ENCODE measurements around the gene EIF3F. TPM values are rescaled to one million over a fixed set of nuclear protein-coding genes. Genes with fewer than 3 reads are reported as not detected.

Gene EIF3F
- polyA plus RNA-seq, 2 of the 4 experiments (the other 2 are of a cell fraction): 119 to 293 TPM

DNA sequence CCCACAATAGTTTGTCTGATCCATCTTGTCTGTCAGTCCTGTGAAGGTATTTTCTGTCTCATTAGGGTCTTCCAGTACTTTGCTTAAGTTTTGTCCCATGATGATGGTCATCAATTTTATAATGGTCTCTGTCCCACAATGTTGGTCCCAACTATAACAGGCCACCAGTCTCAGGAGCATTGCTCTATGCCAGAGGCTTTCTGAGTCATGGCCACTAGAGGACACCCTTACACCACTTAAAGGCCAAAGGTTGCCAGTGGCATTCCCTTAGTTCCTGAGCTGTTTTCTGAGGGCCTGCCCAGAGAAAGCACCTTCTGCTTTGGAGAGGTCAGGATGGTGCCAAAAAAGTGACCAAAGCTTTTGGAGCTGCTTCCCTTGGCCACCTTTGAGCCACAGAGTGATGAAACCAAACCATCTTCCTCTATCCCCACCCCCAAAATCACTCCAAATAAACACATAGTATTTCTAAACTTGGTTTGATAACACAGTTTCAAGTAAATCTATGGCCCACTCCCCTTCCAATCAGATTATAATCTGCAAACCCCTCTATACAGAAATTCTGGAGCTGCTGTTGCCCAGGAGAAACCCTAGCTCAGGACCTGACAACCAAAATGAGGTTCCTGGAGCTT lies 19.3 kb downstream of the EIF3F start:
- FAIRE-seq (peak; percentile 89), DNase-seq (ENCODE audit: low read depth in 1 of 2, low spot score in 1 of 2) (peak; percentile 66 to 71), ATAC-seq (peak; percentile 91 to 97)
- Histone ChIP-seq H3K4me2 (no peak overlapping the region), H3K9me3 (no peaks in the 10 kb centered on the region), H3K27ac (no peak overlapping the region), H3K4me3 (no peak overlapping the region), H3K4me1 (no peaks in the 10 kb centered on the region)
- ChIA-PET CTCF (interaction anchor here (0.6 to 15.1 kb wide), 41 partner anchors 8 to 1030 kb away, joined by 3 to 626 read pairs (median 5); partner anchors contain the start of genes EIF3F and LMO1), POLR2A (interaction anchor here (1.4 kb wide), 1 partner anchor 93 kb away, joined by 5 read pairs; no protein-coding TSS in a partner anchor)
- peak; percentile 85 for TF ChIP-seq SMC3 (IDR thresholded peaks at IDR 0.05)
- no peak for TF ChIP-seq ZSCAN20 (CRISPR knock-in tag; IDR thresholded peaks at IDR 0.05)
- TF ChIP-seq MAFK (IDR thresholded peaks at IDR 0.05; ENCODE audit: partially characterized antibody): no peak
- TF ChIP-seq RAD21 (conservative IDR thresholded peaks at IDR 0.05 in 1 of 2, IDR thresholded peaks at IDR 0.05 in 1 of 2): peak; percentile 92 to 96
- TF ChIP-seq, protein P1, sequence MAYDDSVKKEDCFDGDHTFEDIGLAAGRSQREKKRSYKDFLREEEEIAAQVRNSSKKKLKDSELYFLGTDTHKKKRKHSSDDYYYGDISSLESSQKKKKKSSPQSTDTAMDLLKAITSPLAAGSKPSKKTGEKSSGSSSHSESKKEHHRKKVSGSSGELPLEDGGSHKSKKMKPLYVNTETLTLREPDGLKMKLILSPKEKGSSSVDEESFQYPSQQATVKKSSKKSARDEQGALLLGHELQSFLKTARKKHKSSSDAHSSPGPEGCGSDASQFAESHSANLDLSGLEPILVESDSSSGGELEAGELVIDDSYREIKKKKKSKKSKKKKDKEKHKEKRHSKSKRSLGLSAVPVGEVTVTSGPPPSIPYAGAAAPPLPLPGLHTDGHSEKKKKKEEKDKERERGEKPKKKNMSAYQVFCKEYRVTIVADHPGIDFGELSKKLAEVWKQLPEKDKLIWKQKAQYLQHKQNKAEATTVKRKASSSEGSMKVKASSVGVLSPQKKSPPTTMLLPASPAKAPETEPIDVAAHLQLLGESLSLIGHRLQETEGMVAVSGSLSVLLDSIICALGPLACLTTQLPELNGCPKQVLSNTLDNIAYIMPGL (CRISPR knock-in tag; IDR thresholded peaks at IDR 0.05; ENCODE audit: borderline replicate concordance): no peak
- TF ChIP-seq TP53 (CRISPR knock-in tag; IDR thresholded peaks at IDR 0.05): no peak
- TF ChIP-seq CEBPB (IDR thresholded peaks at IDR 0.05): no peak
- TF ChIP-seq, protein P2, sequence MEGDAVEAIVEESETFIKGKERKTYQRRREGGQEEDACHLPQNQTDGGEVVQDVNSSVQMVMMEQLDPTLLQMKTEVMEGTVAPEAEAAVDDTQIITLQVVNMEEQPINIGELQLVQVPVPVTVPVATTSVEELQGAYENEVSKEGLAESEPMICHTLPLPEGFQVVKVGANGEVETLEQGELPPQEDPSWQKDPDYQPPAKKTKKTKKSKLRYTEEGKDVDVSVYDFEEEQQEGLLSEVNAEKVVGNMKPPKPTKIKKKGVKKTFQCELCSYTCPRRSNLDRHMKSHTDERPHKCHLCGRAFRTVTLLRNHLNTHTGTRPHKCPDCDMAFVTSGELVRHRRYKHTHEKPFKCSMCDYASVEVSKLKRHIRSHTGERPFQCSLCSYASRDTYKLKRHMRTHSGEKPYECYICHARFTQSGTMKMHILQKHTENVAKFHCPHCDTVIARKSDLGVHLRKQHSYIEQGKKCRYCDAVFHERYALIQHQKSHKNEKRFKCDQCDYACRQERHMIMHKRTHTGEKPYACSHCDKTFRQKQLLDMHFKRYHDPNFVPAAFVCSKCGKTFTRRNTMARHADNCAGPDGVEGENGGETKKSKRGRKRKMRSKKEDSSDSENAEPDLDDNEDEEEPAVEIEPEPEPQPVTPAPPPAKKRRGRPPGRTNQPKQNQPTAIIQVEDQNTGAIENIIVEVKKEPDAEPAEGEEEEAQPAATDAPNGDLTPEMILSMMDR (IDR thresholded peaks at IDR 0.05): peak; percentile 92
- no peak for TF ChIP-seq MYC (IDR thresholded peaks at IDR 0.05; ENCODE audit: borderline replicate concordance, low read length)
- no peak for TF ChIP-seq TFCP2L1 (CRISPR knock-in tag; IDR thresholded peaks at IDR 0.05)

DNA sequence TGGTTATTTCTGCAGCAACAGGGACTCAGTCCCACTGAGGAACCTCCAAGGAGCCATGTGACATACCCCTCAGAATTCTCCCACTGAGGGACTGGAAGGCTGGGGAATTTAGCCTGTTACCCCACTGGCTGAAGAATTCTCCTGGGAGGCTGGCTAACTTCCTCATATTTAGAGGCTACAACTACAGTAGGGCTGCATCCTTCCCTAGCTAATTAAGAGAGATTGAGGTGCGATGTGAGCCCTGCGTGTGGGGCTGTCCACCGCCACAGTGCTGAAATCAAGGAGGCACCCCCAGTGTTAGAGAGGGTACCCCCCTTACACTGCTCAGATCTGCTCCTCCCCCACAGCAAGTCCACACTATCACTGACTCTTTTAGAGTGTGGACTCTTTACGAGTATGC lies 21.1 kb downstream of the EIF3F start:
- no peaks in the 10 kb centered on the region for H3K4me1 ChIP-seq
- no peak overlapping the region for H3K4me3 ChIP-seq
- 66% methylated on average over 4 of the region's 4 CpGs for WGBS (ENCODE audit: missing lambda C conversion rate)
- ChIA-PET POLR2A (no interaction called here), CTCF (interaction anchor here (1.1 to 15.1 kb wide), 5 partner anchors 10 to 87 kb away, joined by 3 to 626 read pairs (median 103); partner anchors contain the start of gene EIF3F)
- ATAC-seq (no peak), DNase-seq (ENCODE audit: low read depth in 1 of 2, low spot score in 1 of 2) (no peak), FAIRE-seq (no peak)
- TF ChIP-seq, protein P3, sequence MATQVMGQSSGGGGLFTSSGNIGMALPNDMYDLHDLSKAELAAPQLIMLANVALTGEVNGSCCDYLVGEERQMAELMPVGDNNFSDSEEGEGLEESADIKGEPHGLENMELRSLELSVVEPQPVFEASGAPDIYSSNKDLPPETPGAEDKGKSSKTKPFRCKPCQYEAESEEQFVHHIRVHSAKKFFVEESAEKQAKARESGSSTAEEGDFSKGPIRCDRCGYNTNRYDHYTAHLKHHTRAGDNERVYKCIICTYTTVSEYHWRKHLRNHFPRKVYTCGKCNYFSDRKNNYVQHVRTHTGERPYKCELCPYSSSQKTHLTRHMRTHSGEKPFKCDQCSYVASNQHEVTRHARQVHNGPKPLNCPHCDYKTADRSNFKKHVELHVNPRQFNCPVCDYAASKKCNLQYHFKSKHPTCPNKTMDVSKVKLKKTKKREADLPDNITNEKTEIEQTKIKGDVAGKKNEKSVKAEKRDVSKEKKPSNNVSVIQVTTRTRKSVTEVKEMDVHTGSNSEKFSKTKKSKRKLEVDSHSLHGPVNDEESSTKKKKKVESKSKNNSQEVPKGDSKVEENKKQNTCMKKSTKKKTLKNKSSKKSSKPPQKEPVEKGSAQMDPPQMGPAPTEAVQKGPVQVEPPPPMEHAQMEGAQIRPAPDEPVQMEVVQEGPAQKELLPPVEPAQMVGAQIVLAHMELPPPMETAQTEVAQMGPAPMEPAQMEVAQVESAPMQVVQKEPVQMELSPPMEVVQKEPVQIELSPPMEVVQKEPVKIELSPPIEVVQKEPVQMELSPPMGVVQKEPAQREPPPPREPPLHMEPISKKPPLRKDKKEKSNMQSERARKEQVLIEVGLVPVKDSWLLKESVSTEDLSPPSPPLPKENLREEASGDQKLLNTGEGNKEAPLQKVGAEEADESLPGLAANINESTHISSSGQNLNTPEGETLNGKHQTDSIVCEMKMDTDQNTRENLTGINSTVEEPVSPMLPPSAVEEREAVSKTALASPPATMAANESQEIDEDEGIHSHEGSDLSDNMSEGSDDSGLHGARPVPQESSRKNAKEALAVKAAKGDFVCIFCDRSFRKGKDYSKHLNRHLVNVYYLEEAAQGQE (IDR thresholded peaks at IDR 0.05): peak; percentile 74
- no peak for TF ChIP-seq ESRRA (IDR thresholded peaks at IDR 0.05; ENCODE audit: borderline replicate concordance, low read length)
- H3K4me2 ChIP-seq: no peak overlapping the region
- no peak overlapping the region for H3K27ac ChIP-seq
- H3K9me3 ChIP-seq: no peaks in the 10 kb centered on the region

DNA sequence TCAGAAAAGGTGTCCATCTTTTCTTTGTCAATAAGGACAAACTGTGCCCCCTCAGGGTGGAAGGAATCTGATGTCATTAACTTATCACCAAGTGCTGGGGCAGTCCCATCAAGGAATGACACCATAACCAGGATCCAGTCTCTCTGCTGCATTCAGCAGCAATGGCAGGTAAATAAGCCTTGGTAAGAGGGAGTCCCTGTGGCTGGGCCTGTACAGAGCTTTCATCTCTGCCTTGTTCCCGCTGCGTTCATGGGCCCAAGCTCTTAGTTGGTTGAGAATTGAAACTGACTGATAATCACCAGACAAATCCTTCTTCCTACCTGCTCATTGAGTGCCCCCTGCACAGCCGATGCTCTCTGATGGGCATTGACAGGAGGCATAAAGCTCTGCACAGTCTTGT lies 22.7 kb downstream of the EIF3F start:
- ATAC-seq: no peak
- WGBS (ENCODE audit: missing lambda C conversion rate): 72% methylated on average over 3 of the region's 3 CpGs
- POLR2A ChIA-PET: no interaction called here
- TF ChIP-seq RAD21 (conservative IDR thresholded peaks at IDR 0.05 in 1 of 2, IDR thresholded peaks at IDR 0.05 in 1 of 2) (no peak), JUNB (IDR thresholded peaks at IDR 0.05) (no peak), HEYL (CRISPR knock-in tag; IDR thresholded peaks at IDR 0.05) (no peak), HOXB13 (CRISPR knock-in tag; IDR thresholded peaks at IDR 0.05; ENCODE audit: low read depth) (no peak), ZSCAN20 (CRISPR knock-in tag; IDR thresholded peaks at IDR 0.05) (no peak), POLR2A (IDR thresholded peaks at IDR 0.05; ENCODE audit: low read length) (no peak), FOXS1 (CRISPR knock-in tag; IDR thresholded peaks at IDR 0.05) (no peak), KDM1A (IDR thresholded peaks at IDR 0.05; ENCODE audit: low read depth) (no peak), ZFP36 (IDR thresholded peaks at IDR 0.05; ENCODE audit: borderline replicate concordance, partially characterized antibody) (no peak), KDM5A (IDR thresholded peaks at IDR 0.05) (no peak), EHF (CRISPR knock-in tag; IDR thresholded peaks at IDR 0.05) (no peak)
- TF ChIP-seq, protein P3 (IDR thresholded peaks at IDR 0.05): no peak

More for the DNA sequence above, 22.7 kb downstream of the EIF3F start:
- no peak overlapping the region for H3K27ac ChIP-seq
- CTCF ChIA-PET: interaction anchor here (0.7 to 15.1 kb wide), 6 partner anchors 9 to 100 kb away, joined by 3 to 626 read pairs (median 56); partner anchors contain the start of gene EIF3F
- H3K4me3 ChIP-seq: no peak overlapping the region
- DNase-seq (ENCODE audit: low read depth in 1 of 2, low spot score in 1 of 2) (no peak), FAIRE-seq (no peak)
- no peaks in the 10 kb centered on the region for H3K9me3 ChIP-seq
- no peak overlapping the region for H3K4me2 ChIP-seq
- no peaks in the 10 kb centered on the region for H3K4me1 ChIP-seq

Data from A549 (cell line).